ENCODE measurements around the gene MFSD2B. TPM values are rescaled to one million over a fixed set of nuclear protein-coding genes. Genes with fewer than 3 reads are reported as not detected.

Gene MFSD2B
- total RNA-seq, 2 experiments from 2014 or later: 0.09 to 1.0 TPM

DNA sequence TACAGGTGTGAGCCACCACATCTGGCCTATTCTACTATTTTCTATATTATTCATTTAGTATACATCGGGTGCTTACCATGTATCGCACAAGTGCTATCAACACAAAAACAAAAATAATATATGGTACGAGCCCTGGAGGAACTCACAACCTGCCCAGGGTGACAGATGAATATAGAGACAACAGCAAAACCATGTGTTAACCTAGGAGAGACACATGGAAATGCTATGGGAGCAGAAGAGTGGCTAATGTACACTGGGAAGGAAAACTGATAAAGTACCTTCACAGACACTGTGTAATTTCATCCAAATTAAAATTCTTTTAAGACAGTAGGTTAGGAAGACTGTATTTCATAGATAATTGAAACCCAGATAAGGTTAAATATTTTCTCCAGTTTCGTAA lies 62.4 kb downstream of the MFSD2B start:
- H2AFZ ChIP-seq (ENCODE audit: low read length): no peak overlapping the region
- H3K27ac ChIP-seq (ENCODE audit: low read depth, low read length, poor library complexity, severe bottlenecking): no peak overlapping the region
- no peak overlapping the region for H3K4me2 ChIP-seq (ENCODE audit: low read length)
- no peaks in the 10 kb centered on the region for H3K9me2 ChIP-seq (ENCODE audit: insufficient read depth, low read length)
- H3K9me3 ChIP-seq (ENCODE audit: low read length): no peaks in the 10 kb centered on the region
- H4K20me1 ChIP-seq (ENCODE audit: insufficient read depth, low read length): no peaks in the 10 kb centered on the region
- BruUV-seq (replicated peaks): no TSS peak
- ChIA-PET POLR2A (no interaction called here), CTCF (ENCODE audit: unreplicated experiment) (no interaction called here)
- DNase-seq (ENCODE audit: low spot score): no peak
- H3K36me3 ChIP-seq (ENCODE audit: insufficient read depth, low read length): peaks cover 67% of the 10 kb centered on the region
- TF ChIP-seq EZH2phosphoT487 (IDR thresholded peaks at IDR 0.05; ENCODE audit: borderline replicate concordance, low read depth, low read length): no peak
- TF ChIP-seq, protein P1, sequence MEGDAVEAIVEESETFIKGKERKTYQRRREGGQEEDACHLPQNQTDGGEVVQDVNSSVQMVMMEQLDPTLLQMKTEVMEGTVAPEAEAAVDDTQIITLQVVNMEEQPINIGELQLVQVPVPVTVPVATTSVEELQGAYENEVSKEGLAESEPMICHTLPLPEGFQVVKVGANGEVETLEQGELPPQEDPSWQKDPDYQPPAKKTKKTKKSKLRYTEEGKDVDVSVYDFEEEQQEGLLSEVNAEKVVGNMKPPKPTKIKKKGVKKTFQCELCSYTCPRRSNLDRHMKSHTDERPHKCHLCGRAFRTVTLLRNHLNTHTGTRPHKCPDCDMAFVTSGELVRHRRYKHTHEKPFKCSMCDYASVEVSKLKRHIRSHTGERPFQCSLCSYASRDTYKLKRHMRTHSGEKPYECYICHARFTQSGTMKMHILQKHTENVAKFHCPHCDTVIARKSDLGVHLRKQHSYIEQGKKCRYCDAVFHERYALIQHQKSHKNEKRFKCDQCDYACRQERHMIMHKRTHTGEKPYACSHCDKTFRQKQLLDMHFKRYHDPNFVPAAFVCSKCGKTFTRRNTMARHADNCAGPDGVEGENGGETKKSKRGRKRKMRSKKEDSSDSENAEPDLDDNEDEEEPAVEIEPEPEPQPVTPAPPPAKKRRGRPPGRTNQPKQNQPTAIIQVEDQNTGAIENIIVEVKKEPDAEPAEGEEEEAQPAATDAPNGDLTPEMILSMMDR (conservative IDR thresholded peaks at IDR 0.05; ENCODE audit: low read length): no peak
- intact Hi-C loops (cut with micrococcal nuclease; ENCODE audit: unreplicated experiment): no loop called here
- H3K4me3 ChIP-seq (ENCODE audit: low read depth, low read length, poor library complexity, severe bottlenecking): no peak overlapping the region
- H3K4me1 ChIP-seq (ENCODE audit: insufficient read depth, low read length, poor library complexity, severe bottlenecking): peaks cover 11% of the 10 kb centered on the region
- peaks cover 42% of the 10 kb centered on the region for H3K79me2 ChIP-seq (ENCODE audit: insufficient read depth, low read depth, low read length)

DNA sequence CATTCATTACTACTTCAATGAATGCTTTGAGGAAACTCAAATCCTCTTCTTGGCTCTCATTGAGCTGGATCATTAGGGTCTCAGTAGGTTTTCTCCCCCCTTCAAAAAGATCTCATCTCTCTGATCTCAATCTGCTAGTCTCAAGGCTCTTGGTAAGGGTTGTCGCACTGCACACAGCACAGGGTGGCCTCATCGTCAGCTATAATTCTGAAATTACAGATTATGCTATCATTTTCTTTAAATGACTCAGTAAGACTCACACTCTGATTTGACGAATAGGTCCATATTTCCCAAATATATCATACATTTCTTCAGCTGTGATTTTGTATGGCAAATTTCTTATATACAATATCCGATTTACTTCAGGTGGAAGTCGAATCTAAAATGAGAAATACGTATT lies 63.9 kb downstream of the MFSD2B start:
- peaks cover 42% of the 10 kb centered on the region for H3K79me2 ChIP-seq (ENCODE audit: insufficient read depth, low read depth, low read length)
- intact Hi-C loops (cut with micrococcal nuclease; ENCODE audit: unreplicated experiment): no loop called here
- CTCF ChIA-PET (ENCODE audit: unreplicated experiment): no interaction called here

DNA sequence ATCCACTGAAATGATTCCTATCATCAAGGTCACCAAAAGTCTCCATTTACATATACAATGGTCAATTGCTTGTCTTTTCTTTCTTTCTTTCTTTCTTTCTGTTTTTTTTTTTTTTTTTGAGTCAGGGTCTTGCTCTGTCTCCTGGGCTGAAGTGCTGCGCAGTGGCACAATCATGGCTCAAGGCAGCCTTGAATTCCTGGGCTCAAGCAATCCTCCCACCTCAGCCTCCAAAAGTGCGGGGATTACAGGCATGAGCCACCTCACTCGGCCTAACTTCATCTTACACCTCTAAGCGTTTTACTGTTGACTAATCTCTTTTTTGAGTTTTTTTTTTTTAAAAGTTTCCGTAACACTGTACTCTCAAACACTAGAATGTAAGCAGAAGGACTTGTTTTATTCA lies 65.4 kb downstream of the MFSD2B start:
- Histone ChIP-seq H4K20me1 (ENCODE audit: insufficient read depth, low read length) (no peaks in the 10 kb centered on the region), H3K4me1 (ENCODE audit: insufficient read depth, low read length, poor library complexity, severe bottlenecking) (peaks cover 19% of the 10 kb centered on the region), H3K9me2 (ENCODE audit: insufficient read depth, low read length) (no peaks in the 10 kb centered on the region), H3K79me2 (ENCODE audit: insufficient read depth, low read depth, low read length) (peaks cover 42% of the 10 kb centered on the region), H3K9me3 (ENCODE audit: low read length) (no peaks in the 10 kb centered on the region), H3K4me2 (ENCODE audit: low read length) (peak overlapping the region; percentile 68), H3K27ac (ENCODE audit: low read depth, low read length, poor library complexity, severe bottlenecking) (no peak overlapping the region), H2AFZ (ENCODE audit: low read length) (no peak overlapping the region; the same call in 1 of the 2 replicates), H3K4me3 (ENCODE audit: low read depth, low read length, poor library complexity, severe bottlenecking) (peak overlapping the region; percentile 80), H3K36me3 (ENCODE audit: insufficient read depth, low read length) (peaks cover 38% of the 10 kb centered on the region)
- POLR2A ChIA-PET: interaction anchor here (1.0 to 2.5 kb wide), 4 partner anchors 9 to 148 kb away, joined by 3 to 16 read pairs (median 8); partner anchors contain the start of genes ATAD2B and WDCP
- DNase-seq (ENCODE audit: low spot score): no peak
- CTCF ChIA-PET (ENCODE audit: unreplicated experiment): interaction anchor here (1.8 kb wide), 1 partner anchor 28 kb away, joined by 10 read pairs; the partner anchor contains the start of gene WDCP
- TF ChIP-seq EZH2phosphoT487 (IDR thresholded peaks at IDR 0.05; ENCODE audit: borderline replicate concordance, low read depth, low read length): no peak
- TF ChIP-seq, protein P1 (conservative IDR thresholded peaks at IDR 0.05; ENCODE audit: low read length): no peak
- BruUV-seq (replicated peaks): no TSS peak
- intact Hi-C loops (cut with micrococcal nuclease; ENCODE audit: unreplicated experiment): no loop called here

More for the DNA sequence above, 63.9 kb downstream of the MFSD2B start:
- no peaks in the 10 kb centered on the region for H3K9me2 ChIP-seq (ENCODE audit: insufficient read depth, low read length)
- no peak overlapping the region for H2AFZ ChIP-seq (ENCODE audit: low read length)
- H3K4me2 ChIP-seq (ENCODE audit: low read length): no peak overlapping the region
- TF ChIP-seq EZH2phosphoT487 (IDR thresholded peaks at IDR 0.05; ENCODE audit: borderline replicate concordance, low read depth, low read length): no peak
- TF ChIP-seq, protein P1 (conservative IDR thresholded peaks at IDR 0.05; ENCODE audit: low read length): no peak
- H3K9me3 ChIP-seq (ENCODE audit: low read length): no peaks in the 10 kb centered on the region
- no peak overlapping the region for H3K4me3 ChIP-seq (ENCODE audit: low read depth, low read length, poor library complexity, severe bottlenecking)
- H4K20me1 ChIP-seq (ENCODE audit: insufficient read depth, low read length): no peaks in the 10 kb centered on the region
- no peak overlapping the region for H3K27ac ChIP-seq (ENCODE audit: low read depth, low read length, poor library complexity, severe bottlenecking)
- peaks cover 52% of the 10 kb centered on the region for H3K36me3 ChIP-seq (ENCODE audit: insufficient read depth, low read length)
- DNase-seq (ENCODE audit: low spot score): no peak
- peaks cover 19% of the 10 kb centered on the region for H3K4me1 ChIP-seq (ENCODE audit: insufficient read depth, low read length, poor library complexity, severe bottlenecking)
- POLR2A ChIA-PET: interaction anchor here (0.6 to 2.0 kb wide), 2 partner anchors 27 to 28 kb away, joined by 6 to 8 read pairs; partner anchors contain the start of gene WDCP
- no TSS peak for BruUV-seq (replicated peaks)
